HEK293T (cell line): ENCODE data around the gene CTIF.

Experiments used
- ARNT ChIP-seq: fragments of 450-650 bp; IDR thresholded peaks from 2 replicates; pipeline ENCODE4 v1.6.1; 2017; ENCODE audit warnings: mild to moderate bottlenecking
- CTBP1 ChIP-seq: fragments of 450-650 bp; IDR thresholded peaks from 2 replicates; pipeline ENCODE4 v1.6.1; 2016; ENCODE audit warnings: borderline replicate concordance
- FOXA1 ChIP-seq: fragments of 450-650 bp; IDR thresholded peaks from 2 replicates; pipeline ENCODE4 v1.6.1; 2016; ENCODE audit warnings: mild to moderate bottlenecking
- LEF1 ChIP-seq: fragments of 450-650 bp; IDR thresholded peaks from 2 replicates; pipeline ENCODE4 v1.6.1; 2017; ENCODE audit warnings: mild to moderate bottlenecking, borderline replicate concordance
- NFRKB ChIP-seq: fragments of 450-650 bp; IDR thresholded peaks from 2 replicates; pipeline ENCODE4 v1.6.1; 2016; ENCODE audit warnings: mild to moderate bottlenecking, moderate library complexity
- PKNOX1 ChIP-seq: fragments of 450-650 bp; IDR thresholded peaks from 2 replicates; pipeline ENCODE4 v1.6.1; 2016
- SP1 ChIP-seq: fragments of 450-650 bp; IDR thresholded peaks from 2 replicates; pipeline ENCODE4 v1.6.1; 2017
- SUZ12 ChIP-seq: fragments of 450-650 bp; IDR thresholded peaks from 2 replicates; pipeline ENCODE4 v1.6.1; 2016; ENCODE audit warnings: mild to moderate bottlenecking
- TARDBP ChIP-seq: fragments of 450-650 bp; IDR thresholded peaks from 2 replicates; pipeline ENCODE4 v1.6.1; 2016

- TF ChIP-seq SUZ12 (no peak), SP1 (no peak), NFRKB (no peak), PKNOX1 (no peak), LEF1 (no peak), ARNT (no peak), CTBP1 (no peak), FOXA1 (no peak), TARDBP (no peak)
Measured at GRCh38 chr18:48868468-48869466, 329.9 kb downstream of the CTIF start.
